ENCODE results near the gene ALDOA.

ALDOA gene

DNA sequence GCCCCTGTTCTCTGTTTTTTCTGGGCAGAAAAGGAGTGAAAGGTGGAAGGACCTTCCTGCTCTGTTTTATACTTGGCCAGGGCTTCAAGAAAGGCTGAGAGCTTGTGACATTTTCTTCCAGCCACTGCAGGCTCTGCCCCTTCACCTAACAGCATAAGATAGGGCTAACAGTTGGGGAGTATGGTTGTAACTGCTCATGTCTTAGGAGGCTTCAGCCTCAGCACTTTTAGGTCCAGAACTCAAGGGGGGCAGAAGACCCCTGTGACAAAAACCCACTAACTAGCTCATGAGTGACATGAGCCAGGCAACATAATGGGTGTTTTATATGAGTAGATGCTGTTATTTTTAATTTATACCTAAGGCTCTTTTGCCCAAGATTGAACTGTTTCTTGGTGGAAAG is 4.9 kb downstream of the ALDOA start:
- DNase-seq: no peak

GRCh38 chr16:30075503-30076275 is 10.1 kb downstream of the ALDOA start, which contains the start of gene PPP4C:
TSS of gene PPP4C (plus strand) at chr16:30075994. CDS start at chr16:30076378, 384 bp downstream.
- peak; percentile 81 to 84 for DNase-seq

DNA sequence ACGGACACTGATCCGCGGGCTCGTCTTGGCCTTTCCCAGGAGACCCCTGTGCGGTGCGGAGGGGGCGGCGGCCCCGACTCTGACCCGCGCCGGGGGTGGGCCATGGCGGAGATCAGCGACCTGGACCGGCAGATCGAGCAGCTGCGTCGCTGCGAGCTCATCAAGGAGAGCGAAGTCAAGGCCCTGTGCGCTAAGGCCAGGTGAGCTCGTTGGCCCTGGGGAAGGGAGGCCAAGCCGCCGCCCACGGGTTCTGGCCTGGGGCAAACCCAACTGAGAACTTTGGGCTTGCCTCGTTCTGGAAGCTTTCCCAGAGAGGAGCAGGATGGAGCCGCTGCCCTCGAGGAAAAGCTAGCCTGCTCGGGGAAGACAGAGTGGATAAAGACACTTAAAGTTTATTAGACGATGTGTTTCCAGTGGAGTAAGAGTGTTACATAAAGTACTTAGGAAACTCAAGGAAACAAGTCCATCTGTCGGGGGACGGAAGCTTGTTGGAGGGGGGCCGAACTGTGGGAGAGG is 10.8 kb downstream of the ALDOA start:
- DNase-seq: no peak

DNA sequence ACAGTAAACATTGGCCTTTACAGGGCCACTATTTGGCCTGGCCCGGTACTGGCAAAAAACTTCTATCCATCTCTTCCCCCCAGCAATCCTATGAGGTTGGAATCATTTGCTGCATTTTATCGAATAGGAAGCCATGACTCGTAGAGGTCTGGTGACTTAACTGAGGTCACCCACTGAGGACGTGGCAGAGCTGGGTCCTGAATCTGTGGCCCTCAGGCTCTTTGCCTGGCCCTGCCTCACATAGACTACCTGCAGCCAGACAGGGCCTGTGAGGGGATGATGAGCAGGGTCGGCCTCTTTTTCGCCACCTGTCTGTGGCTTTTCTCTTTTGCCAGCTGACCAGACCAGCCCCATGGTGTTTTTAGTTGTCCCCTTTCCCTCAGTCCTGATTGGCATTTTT is 12.1 kb downstream of the ALDOA start:
- DNase-seq: no peak

DNA sequence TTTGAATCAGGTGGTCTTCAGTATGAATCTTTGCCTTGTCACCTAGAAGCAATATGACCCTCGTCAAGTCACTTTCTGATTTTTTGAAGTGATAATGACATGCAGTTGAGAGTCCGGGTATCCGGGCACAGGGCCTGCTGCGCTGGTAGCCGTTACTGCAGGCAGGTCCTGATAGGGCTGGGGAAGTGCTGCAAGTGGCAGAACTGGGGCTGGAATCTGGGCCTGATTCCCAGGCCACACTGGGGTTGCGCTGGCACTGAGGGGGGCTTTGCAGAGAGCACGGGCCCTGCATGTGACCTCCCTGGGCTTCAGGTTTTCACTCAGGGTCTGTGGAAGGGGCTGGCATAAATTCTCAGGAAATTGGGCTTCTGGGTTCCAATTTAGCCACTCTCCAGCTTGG is 13.2 kb downstream of the ALDOA start:
- no peak for DNase-seq

DNA sequence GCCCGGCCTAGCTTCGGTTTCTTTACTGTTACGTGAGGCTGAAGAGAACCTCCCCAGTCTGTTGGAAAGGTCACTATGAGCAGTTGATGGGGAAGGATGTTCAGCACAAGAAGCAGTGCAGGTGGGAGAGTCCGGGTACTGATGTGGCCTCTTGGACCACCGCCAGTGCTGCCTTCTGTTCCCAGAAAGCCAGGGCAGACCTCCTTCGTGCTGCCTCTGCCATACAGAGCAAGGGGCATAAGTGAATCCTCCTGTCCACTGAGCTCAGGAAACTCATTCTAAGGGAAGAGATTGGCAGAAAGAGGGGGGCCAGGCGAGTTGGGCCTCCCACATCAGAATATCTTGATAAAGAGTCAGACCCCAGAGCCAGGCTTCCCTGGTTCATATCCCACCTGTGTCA is 13.9 kb downstream of the ALDOA start:
- DNase-seq: no peak

- no peak for DNase-seq
Measured at GRCh38 chr16:30082545-30083090, 17.1 kb downstream of the ALDOA start.

GRCh38 chr16:30083216-30084055 is 17.9 kb downstream of the ALDOA start:
- no peak for DNase-seq

- no peak for DNase-seq
Measured at GRCh38 chr16:30084096-30084815, 18.7 kb downstream of the ALDOA start.

DNA sequence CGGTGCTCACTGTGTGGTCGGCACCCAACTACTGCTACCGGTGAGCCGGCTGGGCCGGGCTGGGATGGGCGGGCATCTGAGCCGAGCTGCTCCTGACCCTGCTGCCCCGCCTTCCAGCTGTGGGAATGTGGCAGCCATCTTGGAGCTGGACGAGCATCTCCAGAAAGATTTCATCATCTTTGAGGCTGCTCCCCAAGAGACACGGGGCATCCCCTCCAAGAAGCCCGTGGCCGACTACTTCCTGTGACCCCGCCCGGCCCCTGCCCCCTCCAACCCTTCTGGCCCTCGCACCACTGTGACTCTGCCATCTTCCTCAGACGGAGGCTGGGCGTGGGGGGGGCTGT is 19.2 kb downstream of the ALDOA start:
- no peak for DNase-seq

GRCh38 chr16:30085247-30085646 is 19.7 kb downstream of the ALDOA start:
- no peak for DNase-seq

- no peak for DNase-seq
Measured at GRCh38 chr16:30085820-30086219, 20.3 kb downstream of the ALDOA start.

DNA sequence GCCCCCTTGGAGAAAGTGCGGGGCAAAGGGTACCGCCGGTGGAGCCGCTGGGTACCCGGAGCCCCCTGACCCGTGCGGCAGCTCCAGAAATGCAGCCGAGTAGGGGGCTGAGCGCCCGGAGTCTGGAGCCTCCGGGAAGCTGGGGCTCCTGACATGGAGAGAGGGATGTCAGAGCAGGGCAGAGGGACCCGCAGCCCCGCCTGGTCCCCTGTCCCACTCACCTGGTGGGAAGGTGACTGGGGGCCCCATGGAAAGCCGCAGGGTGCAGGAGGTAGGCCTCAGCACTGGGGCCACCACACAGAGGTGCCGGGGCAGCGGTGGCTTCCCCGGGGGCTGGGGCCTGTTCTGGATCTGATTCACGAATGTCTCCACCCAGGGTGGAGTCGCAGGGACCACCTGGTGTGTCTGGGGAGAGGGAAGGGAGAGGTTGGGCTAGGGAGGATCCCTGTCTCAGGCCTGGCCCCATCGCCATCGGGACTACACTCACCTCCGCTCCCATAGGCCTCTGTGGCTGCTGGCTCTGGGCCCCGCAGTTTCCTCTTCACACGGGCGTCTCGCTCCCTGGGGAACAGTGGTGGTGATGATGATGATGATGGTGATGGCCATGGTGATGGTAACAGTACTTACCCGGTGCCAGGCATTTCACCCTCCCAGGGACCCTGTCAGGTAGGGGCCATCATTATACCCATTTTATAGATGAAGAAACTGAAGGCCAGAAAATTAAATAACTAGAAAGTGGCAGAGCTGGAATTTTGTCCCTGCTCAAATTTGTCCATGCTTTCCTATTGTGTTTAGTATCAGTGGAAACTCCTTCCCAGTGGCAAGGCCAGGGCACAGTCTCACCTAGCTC is 21.0 kb downstream of the ALDOA start:
- DNase-seq: no peak

DNA sequence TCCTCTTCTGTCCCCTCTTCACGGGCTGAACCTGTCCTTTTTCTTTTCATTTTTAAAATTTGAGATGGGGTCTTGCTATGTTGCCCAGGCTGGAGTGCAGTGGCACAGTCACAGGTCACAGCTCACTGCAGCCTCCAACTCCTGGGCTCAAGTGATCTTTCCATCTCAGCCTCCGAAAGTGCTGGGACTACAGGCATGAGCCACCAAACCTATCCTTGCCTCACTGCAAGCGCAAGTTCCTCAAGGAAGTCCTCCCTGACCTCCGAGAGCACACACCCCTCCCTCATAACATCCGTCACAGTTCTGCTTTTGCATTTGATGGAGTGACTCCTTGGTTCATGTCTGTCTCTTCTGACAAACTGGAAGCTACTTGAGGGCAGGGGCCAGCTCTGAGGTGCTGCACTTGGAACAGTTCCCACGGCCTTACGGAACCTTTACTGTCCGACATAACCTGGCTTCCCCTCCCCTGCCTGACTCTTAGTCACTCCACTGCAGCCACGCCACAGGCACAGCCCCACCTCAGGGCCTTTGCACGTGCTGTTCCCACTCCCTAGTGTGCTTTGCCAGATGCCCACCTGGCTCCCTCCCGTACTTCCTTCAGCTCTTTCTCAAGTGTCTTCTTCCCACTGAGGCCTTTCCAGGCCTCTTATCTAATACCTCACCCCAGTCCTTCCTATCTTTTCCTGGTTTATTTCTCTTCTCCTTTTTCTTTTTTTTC is 21.8 kb downstream of the ALDOA start:
- no peak for DNase-seq

- DNase-seq: no peak
Measured at GRCh38 chr16:30088237-30088831, 22.8 kb downstream of the ALDOA start.

DNA sequence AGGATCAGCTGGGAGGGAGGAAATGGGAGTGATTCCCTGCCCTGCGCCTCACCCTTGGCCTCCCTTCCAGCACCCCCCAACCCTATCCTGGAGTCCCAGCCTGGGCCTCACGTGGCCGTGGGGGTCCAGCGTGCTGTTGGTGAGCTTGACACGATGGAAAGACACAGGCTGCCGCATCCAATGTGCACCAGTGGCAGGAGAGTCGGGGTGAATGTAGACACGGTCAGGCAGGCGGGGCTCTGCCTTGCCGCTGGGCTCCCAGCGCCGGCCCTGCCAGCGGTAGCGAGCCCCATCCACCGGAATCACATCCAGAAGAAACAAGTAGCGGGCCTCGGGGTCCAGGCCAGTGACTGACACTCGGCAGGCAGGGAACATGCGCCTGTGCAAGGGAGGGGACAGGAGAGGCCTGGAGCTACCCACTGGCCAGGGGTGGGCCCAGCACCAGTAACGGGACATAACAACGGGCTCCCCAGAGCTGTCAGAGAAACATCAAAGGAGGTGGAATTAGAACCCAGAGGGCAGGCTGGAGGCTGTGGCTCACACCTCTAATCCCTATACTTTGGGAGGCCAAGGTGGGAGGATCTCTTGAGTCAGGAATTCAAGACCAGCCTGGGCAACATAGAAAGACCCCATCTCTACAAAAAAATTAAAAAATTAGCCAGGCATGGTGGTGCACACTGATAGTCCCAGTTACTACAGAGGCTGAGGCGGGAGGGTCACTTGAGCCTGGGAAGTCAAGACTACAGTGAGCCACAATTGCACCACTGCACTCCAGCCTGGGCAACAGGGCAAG is 23.5 kb downstream of the ALDOA start:
- DNase-seq: no peak

DNA sequence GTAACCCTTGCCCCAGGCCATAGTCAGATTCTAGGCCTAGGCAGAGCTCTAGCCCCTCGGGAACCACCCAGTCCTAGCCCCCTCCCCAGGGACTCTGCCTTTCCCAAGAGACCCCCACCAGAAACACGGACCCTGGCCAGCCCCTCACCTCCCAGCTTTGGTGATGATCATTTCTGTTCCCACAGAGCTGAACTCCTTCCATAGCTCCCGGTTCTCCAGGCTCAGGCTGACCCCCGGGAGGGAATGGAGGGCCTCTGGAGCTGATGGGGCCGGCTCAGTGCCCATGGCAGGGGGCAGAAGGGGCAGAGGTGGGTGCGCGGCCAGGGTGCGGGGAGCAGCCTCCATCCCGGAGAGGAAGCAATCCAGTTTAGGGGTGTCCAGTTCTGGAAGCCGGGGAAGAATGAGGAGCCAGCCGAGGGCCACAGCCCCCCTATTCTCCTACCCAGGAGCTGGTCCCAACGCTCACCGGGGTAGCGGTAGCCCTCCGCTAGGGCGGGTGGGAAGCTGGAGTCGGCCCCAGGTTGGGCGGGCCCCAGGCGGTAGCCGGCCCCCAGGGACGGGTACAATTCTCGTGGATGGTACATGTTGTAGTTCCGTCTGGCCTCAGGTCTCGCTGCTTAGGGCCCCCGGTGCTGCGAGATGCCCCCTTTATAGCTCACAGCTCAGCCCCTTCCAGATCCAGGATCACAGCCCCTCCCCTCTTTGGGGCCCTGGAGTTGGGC is 25.2 kb downstream of the ALDOA start:
- no peak for DNase-seq

DNA sequence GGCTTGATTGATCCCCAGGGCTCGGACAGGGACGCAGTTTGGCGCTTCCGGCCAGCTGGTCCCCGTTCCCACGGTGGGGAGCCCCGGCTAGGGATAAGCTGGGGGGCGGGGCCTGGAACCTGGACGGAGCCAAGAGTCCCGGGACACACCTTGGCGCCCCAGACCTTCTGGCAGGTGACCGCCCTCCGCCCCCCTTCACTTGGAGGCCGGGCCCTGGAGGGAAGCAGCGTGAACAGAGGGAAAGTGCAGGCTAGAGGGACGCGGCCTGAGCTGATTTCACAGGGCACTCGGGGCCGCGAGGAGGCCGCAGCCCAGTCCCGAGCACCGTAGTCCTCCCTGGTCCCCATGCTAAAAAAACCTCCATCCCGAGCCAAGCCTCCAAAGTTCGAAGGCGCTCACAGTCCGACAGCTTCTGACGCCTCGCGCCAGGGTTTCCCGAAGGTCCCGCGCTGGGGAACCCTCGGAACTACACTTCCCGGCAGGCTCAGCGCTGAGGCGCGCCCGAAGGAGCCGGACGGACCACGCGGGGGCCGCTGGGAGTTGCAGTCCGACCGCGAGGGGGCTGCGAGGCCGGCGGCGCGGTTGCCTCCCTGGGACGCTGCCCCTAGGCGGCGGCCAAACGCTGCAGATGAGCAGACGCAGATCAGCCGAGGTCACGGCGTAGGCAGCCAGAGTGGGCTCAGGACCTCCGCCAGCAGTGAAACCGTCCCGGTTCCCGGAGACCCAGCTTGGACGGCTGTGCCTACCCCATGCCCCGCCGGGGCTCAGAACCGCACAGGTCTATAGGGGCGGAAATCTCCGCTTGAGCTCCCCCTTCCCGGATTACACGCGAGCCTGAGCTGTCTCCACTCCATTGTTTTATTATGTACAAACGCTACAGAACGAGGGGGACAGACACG is 26.2 kb downstream of the ALDOA start, which contains the start of gene TBX6:
TSS of gene TBX6 (minus strand) at position 451 of the 899 bp plus-strand sequence. CDS start 731 bp downstream, outside the sequence.
- DNase-seq: peak; percentile 92

Data from activated CD4-positive, alpha-beta T cell treated with anti-CD3 and anti-CD28 coated beads for 4 hours (primary cell).